ENCODE results near the gene NCKAP5. TPM values are rescaled to one million over a fixed set of nuclear protein-coding genes. Genes with fewer than 3 reads are reported as not detected.

NCKAP5 gene
- total and polyA plus RNA-seq, 2 of the 8 experiments (the other 6 are each of a cell fraction or from before 2014, with no cell fraction given), result 0.27 to 0.86 TPM

GRCh38 chr2:133062931-133063665 is 505.2 kb downstream of the NCKAP5 start (continued):
- TF ChIP-seq CHD7 (IDR thresholded peaks at IDR 0.05; ENCODE audit: insufficient replicate concordance, low read length) (no peak), ATF3 (IDR thresholded peaks at IDR 0.05; ENCODE audit: insufficient read depth, low read depth, low read length) (no peak), CTBP2 (IDR thresholded peaks at IDR 0.05; ENCODE audit: borderline replicate concordance, insufficient read depth, insufficient read length, low read length) (no peak), SAP30 (IDR thresholded peaks at IDR 0.05; ENCODE audit: insufficient read depth, insufficient replicate concordance, low read length) (no peak), PHF8 (conservative IDR thresholded peaks at IDR 0.05; ENCODE audit: low read depth, low read length) (no peak), EZH2 (IDR thresholded peaks at IDR 0.05; ENCODE audit: low read depth, low read length, severe bottlenecking) (no peak), E2F6 (IDR thresholded peaks at IDR 0.05) (no peak)
